Esophagus muscularis mucosa (tissue), 3 donors: ENCODE results near the gene HECA.

Experiments
- CTCF ChIP-seq, 3 experiments: fragments of 200-600 bp in 2 of 3; fragments of 450-650 bp in 1 of 3; sonication (generic) in 2 of 3; IDR thresholded peaks; one replicate each; pipeline ENCODE4 v1.5.1; 2017 to 2019; ENCODE audit warnings: antibody characterized with exemption in 3 of 3, mild to moderate bottlenecking in 2 of 3, moderate library complexity in 1 of 3
- EP300 ChIP-seq: sonication (generic); formaldehyde crosslinking; IDR thresholded peaks from one replicate; pipeline ENCODE4 v1.6.1; 2017; ENCODE audit warnings: antibody characterized with exemption

DNA sequence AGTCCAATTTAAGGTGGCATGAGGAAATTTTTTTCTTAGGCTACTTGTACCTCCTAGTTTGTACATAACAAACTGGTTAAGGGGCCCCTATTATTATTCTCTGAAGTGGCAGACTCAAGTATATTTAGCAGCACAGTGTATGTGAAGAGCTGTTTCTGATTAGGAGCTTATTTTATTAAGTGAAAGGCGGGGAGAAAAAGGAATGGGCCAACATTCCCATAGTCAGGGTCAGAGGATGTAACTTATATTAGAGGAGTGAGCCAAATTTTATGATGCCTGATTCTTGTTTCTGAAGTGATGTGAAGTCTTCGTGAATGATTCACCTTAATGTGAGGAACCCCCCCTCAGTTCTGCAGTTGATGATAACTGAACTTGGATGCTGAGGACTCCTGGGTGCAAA, 2.8 kb downstream of the HECA start:
- no peak for TF ChIP-seq CTCF (IDR thresholded peaks at IDR 0.05)
- TF ChIP-seq EP300, result no peak
